ENCODE measurements around the gene TTC23L.

TTC23L gene

GRCh38 chr5:34833976-34834793 is 4.8 kb upstream of the TTC23L start:
- peak; percentile 28 to 66 for DNase-seq (ENCODE audit: low read depth in 2 of 2)
- H3K4me3 ChIP-seq (replicated peaks in 1 of 2; ENCODE audit: low read depth in 2 of 2, low read length in 2 of 2): no peak overlapping the region
- no peak for TF ChIP-seq CTCF (IDR thresholded peaks at IDR 0.05; ENCODE audit: low read depth, low read length)

- DNase-seq (ENCODE audit: low read depth in 2 of 2): no peak
- no peak for TF ChIP-seq CTCF (IDR thresholded peaks at IDR 0.05; ENCODE audit: low read depth, low read length)
- H3K4me3 ChIP-seq (replicated peaks in 1 of 2; ENCODE audit: low read depth in 2 of 2, low read length in 2 of 2): no peak overlapping the region
Observed at GRCh38 chr5:34834794-34835089, 4.2 kb upstream of the TTC23L start.

GRCh38 chr5:34835664-34836063 is 3.3 kb upstream of the TTC23L start:
- DNase-seq (ENCODE audit: low read depth in 2 of 2): no peak
- no peak overlapping the region for H3K4me3 ChIP-seq (replicated peaks in 1 of 2; ENCODE audit: low read depth in 2 of 2, low read length in 2 of 2)
- no peak for TF ChIP-seq CTCF (IDR thresholded peaks at IDR 0.05; ENCODE audit: low read depth, low read length)

DNA sequence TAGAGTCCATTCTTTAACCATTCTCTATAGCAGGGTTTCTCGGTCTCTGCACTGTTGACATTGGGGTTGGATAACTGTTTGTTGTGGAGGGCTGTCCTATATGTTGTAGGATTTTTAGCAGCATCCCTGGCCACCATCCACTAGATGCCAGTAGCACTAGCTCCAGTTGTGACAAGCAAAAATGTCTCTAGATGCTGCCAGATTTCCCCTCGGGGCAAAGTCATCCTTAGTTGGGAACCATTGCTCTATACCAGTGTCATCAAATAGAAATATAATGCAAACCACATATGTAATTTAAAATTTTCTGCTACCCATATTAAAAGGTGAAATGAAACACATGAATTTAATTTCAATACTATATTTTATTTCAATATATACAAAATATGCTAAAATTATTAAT is 2.9 kb downstream of the TTC23L start:
- DNase-seq (ENCODE audit: low read depth in 2 of 2): no peak
- TF ChIP-seq CTCF (IDR thresholded peaks at IDR 0.05; ENCODE audit: low read depth, low read length): no peak
- no peak overlapping the region for H3K4me3 ChIP-seq (replicated peaks in 1 of 2; ENCODE audit: low read depth in 2 of 2, low read length in 2 of 2)

DNA sequence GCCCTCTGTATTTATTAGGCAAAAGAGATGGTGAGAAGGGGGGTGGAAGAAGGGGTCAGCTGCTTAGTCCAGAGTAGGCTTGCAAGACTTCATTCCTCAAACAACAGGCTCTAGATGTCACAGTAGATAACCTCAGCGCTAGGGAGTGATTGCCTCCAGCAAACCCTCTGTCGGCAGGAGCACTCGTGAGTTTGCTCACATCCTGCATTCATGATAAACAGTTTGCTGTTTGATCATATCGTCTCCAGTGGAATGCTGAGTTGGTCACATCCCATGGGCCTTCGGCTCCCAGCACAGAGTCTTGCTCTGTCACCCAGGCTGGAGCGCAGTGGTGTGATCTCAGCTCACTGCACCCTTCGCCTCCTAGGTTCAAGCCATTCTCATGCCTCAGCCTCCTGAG is 3.6 kb downstream of the TTC23L start:
- H3K4me3 ChIP-seq (replicated peaks in 1 of 2; ENCODE audit: low read depth in 2 of 2, low read length in 2 of 2): no peak overlapping the region
- no peak for DNase-seq (ENCODE audit: low read depth in 2 of 2)
- TF ChIP-seq CTCF (IDR thresholded peaks at IDR 0.05; ENCODE audit: low read depth, low read length): no peak

- DNase-seq (ENCODE audit: low read depth in 2 of 2): peak in 1 of 2 donors; percentile 54
- no peak for TF ChIP-seq CTCF (IDR thresholded peaks at IDR 0.05; ENCODE audit: low read depth, low read length)
- no peak overlapping the region for H3K4me3 ChIP-seq (replicated peaks in 1 of 2; ENCODE audit: low read depth in 2 of 2, low read length in 2 of 2)
Observed at GRCh38 chr5:34843497-34843896, 4.5 kb downstream of the TTC23L start.

GRCh38 chr5:34844106-34844505 is 5.1 kb downstream of the TTC23L start:
- no peak for TF ChIP-seq CTCF (IDR thresholded peaks at IDR 0.05; ENCODE audit: low read depth, low read length)
- no peak overlapping the region for H3K4me3 ChIP-seq (replicated peaks in 1 of 2; ENCODE audit: low read depth in 2 of 2, low read length in 2 of 2)
- no peak for DNase-seq (ENCODE audit: low read depth in 2 of 2)
